Smooth muscle cell of bladder (primary cell): Measurements from ENCODE around the gene DEPDC4. TPM values are rescaled to one million over a fixed set of nuclear protein-coding genes. Genes with fewer than 3 reads are reported as not detected.

Source experiments
- total RNA-seq: library from RNA; depleted of rRNA; stranded (reverse); fragments of >200 nt; gene quantifications from 2 replicates; pipeline ENCODE4 v1.2.3, GENCODE V29; 2014

Gene DEPDC4
- total RNA-seq: 0.55 and 0.71 TPM in 2 replicates

GRCh38 chr12:100266835-100267602 lies at the start of gene DEPDC4, which contains the start of gene SCYL2:
Gene DEPDC4 (minus strand): TSS chr12:100267079. CDS start chr12:100267076, 3 bp downstream.
Gene SCYL2 (plus strand): TSS chr12:100267177. CDS start chr12:100282971, 15,794 bp downstream.

GRCh38 chr12:100200463-100201181 lies 66.3 kb downstream of the DEPDC4 start, which contains the start of gene ACTR6:
Gene ACTR6 (plus strand): TSS chr12:100200815. CDS start chr12:100200852, 37 bp downstream.

Other genes starting within 250 kb of the DEPDC4 start
- gene BLTP3B, start 124.2 kb downstream of the DEPDC4 start, total RNA-seq: 36.0 and 38.4 TPM in 2 replicates
- gene ACTR6, start 66.3 kb downstream of the DEPDC4 start, total RNA-seq: 14.2 and 15.4 TPM in 2 replicates
- gene SCYL2, start 98 bp upstream of the DEPDC4 start, total RNA-seq: 28.4 and 29.4 TPM in 2 replicates
- gene SLC17A8, start 90.0 kb upstream of the DEPDC4 start, total RNA-seq: not detected in 2 replicates
- gene NR1H4, start 206.8 kb upstream of the DEPDC4 start, total RNA-seq: 0.28 and 0.37 TPM in 2 replicates